Neural cell (in vitro differentiated cells): ENCODE measurements around the gene SMCO4.

Source experiments
- CTCF ChIP-seq: fragments of 450-650 bp; IDR thresholded peaks from 2 replicates; pipeline ENCODE4 v1.5.1; 2014; ENCODE audit warnings: antibody characterized with exemption, mild to moderate bottlenecking, moderate library complexity; ENCODE audit not compliant: poor library complexity, severe bottlenecking
- MXI1 ChIP-seq: fragments of 450-650 bp; conservative IDR thresholded peaks from 2 replicates; pipeline ENCODE4 v1.6.1; 2014; ENCODE audit warnings: antibody characterized with exemption, mild to moderate bottlenecking; ENCODE audit not compliant: poor library complexity, severe bottlenecking

- TF ChIP-seq MXI1: no peak
- no peak for TF ChIP-seq CTCF
Observed at GRCh38 chr11:93573184-93573583, 30.0 kb upstream of the SMCO4 start.
